NCI-H1694 (cell line): ENCODE measurements around the gene SERPINA3.
"Not testable (repeated sequence)": the region's sequence is repeated elsewhere in the genome, so short reads cannot be mapped to it uniquely, and the experiment has no call there.

Source experiments
- DNase-seq: peaks from one replicate; lab custom pipeline; 2025; lab: John Stamatoyannopoulos, UW

SERPINA3 gene

DNA sequence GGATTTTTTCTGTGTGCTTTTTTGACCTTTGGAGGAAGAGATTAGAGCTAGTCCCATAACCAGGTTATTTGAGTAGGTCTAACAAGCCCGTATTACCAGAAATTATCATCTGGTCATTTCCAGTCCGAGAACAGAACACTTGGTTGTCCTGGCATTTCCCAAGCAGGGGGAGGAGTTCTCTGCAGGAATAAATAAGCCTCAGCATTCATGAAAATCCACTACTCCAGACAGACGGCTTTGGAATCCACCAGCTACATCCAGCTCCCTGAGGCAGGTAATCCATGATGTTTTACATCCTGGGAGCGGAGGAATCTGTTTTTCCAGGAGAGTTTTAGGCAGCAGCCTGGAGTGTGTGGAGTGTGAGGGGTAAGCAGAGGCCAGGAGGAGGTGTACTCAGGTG, at the start of gene SERPINA3:
Gene SERPINA3 (plus strand): TSS at position 218 of the 400 bp plus-strand sequence. CDS start 2,051 bp downstream, outside the sequence.
- DNase-seq, result no peak

GRCh38 chr14:94562941-94563883, 49.0 kb upstream of the SERPINA3 start:
- DNase-seq, result no peak

DNA sequence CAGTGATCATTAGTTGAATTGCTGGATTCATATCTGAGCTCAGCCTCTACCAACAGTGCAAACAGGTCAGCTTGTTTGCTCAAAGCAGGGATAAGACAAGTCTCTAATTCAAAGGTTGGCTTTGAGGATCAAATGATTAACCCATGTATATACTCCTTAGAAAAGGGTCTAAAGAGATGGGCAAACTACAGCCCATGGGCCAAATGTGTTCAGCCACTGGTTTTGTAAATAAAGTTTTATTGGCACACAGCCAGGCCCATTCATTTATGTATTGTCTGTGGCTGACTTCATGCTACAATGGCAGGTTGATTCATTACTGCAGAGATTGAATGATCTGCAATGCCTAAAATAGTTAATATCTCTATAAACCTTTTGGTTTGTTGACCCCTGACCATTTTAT, 47.8 kb upstream of the SERPINA3 start:
- DNase-seq, result no peak

GRCh38 chr14:94568186-94568585, 44.0 kb upstream of the SERPINA3 start:
- DNase-seq, result no peak

GRCh38 chr14:94569381-94570001, 42.7 kb upstream of the SERPINA3 start:
- DNase-seq, result no peak

DNA sequence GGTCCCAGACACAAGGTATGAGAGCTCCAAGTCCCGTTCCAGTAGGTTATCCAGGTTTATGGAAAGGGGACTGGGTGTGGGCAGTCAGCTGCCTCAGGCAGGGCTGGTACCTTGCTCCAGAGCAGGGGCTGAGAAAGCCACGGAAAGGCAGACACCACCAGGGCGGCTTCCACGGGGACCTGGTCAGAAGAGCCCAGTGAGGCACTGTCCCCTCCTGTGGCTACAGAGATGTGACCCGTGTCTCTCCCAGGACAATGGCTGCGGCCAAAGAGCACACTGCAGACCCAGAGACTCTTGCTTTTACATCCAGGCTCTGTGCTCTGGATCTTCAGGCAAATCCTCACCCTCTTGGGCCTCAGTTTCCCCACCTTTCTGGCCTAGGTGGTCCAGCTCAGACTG, 42.2 kb upstream of the SERPINA3 start:
- DNase-seq, result no peak

DNA sequence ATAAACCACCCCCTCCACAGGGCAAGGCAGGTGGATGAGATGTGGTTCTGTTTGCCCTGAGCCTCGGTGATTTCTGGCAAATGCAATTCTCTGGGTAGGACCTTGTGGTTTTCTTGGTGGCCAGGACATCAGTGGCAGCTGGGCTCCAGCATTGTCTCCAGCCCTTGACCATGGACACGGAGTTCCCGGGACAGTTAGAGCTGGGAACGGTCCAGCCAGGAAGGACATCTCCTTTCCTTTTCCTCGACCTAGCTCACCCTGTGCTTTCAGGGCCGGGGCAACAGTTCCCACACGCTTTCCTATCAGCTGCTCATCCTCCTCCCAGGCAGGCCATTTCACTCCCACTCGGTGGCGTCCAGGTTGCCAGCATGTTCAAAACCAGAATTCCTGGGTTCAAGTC, 41.8 kb upstream of the SERPINA3 start:
- no peak for DNase-seq

GRCh38 chr14:94571395-94571794, 40.8 kb upstream of the SERPINA3 start:
- no peak for DNase-seq

GRCh38 chr14:94571950-94572349, 40.2 kb upstream of the SERPINA3 start:
- no peak for DNase-seq

- DNase-seq, result no peak
These were observed 39.4 kb upstream of the SERPINA3 start for GRCh38 chr14:94572637-94573303.

DNA sequence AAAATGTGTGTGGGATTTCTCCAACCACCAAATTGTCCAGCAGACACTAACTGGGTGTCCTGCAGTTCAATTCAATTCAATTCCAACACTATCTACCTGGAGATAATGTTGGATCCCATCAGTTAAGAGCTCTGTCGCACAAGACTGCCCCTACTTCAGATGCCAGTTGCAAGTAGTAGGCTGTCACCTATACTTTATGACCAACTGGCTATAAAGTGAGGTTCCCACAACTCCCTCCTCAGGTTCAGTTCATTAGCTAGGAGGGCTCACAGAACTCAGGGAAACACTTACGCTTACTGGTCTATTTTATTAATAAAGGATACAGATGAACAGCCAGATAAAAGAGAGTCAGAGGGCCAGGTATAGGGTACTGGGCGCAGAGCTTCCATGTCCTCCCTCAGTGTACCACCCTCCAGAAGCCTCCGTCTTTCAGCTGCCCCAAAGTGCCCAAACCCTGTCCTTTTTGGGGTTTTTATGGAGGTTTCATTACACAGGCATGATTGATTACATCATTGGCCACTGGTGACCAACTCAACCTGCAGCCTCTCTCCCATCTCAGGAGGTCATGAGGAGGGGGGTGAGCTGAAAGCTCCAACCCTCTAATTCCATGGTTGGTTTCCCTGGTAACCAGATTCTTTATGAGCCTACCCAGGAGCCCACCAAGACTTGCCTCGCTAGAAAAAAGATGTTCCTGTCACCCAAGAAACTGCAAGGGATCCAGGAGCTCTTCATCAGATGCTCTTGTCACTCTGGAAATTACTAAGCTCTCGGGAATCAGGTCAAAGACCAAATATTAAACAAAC, 38.5 kb upstream of the SERPINA3 start:
- no peak for DNase-seq

DNA sequence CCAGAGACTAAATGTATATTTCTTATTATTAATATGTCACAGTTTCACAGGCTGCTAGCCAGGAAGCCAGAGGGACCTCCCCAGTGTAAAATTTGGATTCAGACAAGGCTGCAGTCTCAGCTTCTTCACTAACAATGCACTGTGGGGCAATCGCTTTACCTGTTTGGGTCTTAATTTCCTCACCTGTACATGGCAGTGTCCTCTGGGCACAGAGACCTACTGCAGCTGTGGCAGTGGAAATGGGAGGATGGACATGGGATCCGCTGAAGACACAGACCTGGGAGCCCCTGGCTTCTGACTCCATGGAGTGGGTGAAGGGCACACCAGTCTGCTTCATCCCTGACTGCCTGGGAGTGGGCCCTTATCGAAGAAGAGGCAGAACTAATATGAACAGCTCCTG, 37.9 kb upstream of the SERPINA3 start:
- DNase-seq, result no peak

DNA sequence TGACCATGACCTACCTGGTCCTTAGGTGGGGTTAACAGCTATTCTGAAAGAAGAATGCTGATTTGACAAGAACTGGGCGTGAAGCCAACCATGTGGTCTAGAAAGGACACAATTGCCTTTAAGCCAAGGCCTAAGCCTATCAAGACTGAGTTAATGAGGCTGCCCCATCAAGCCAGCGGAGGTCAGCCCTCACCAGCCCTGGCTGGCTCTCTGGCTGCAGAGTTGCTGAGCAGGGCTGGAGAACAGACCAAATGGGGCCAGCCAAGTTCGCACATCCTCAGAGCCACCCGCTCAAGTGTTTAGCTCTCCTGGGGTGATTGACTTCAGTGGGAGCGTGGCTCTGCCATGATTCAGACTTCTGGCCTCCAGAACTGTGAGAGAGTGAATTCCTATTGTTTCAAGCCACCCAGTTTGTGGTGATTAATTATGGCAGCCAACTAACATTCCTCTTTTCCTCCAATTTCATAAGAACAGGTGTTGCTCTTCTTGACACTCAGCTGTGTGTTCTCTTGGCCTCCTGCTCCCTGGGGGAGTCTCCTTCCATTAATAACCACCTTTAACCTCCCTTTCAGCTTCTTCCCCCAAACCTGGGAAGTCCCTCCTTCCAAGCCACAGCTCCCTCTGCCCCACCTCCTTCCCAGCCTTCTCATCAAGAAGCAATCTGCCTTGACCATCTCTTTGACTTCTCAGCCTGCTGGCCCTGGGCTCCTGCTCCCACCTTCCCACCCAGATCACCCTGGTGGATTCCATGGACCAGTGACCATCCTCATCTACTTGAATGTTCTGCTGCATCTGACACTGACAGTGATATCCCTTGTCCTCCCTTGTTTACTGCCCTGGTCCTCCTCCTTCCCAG, 36.2 kb upstream of the SERPINA3 start:
- DNase-seq, result no peak

DNA sequence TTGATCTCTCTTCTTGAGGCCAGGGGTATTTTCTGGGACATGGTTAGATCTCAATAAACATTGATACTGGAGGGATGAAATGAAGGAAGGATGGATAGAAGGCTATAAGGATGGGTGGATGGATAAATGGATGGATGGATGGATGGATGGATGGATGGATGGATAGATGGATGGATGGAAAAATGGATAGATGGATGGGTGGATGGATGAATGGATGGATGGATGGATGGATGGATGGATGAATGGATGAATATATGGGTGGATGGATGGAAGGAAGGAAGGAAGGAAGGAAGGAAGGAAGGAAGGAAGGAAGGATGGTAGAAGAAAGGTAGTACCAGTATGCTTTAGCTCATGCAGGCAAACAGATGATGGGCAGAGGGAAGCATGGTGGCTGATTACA, 34.7 kb upstream of the SERPINA3 start:
- not testable (repeated sequence) for DNase-seq

DNA sequence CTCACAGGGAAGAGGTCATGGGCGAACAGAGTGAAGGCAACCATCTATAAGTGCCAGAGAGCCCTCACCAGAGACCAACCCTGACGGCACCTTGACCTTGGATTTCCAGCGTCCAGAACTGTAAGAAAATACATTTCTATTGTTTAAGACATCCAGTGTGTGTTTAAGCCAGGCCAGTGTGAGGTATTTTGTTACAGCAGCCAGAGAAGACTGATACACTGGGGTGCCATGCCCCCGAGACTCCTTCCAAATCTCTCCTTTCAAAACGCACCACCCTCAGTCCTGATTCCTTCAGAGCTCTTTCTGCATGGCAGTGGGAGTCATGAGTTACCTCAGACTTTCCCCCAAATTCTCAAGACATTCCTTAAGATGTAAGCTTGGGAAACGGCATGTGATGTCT, 33.5 kb upstream of the SERPINA3 start:
- DNase-seq, result no peak

DNA sequence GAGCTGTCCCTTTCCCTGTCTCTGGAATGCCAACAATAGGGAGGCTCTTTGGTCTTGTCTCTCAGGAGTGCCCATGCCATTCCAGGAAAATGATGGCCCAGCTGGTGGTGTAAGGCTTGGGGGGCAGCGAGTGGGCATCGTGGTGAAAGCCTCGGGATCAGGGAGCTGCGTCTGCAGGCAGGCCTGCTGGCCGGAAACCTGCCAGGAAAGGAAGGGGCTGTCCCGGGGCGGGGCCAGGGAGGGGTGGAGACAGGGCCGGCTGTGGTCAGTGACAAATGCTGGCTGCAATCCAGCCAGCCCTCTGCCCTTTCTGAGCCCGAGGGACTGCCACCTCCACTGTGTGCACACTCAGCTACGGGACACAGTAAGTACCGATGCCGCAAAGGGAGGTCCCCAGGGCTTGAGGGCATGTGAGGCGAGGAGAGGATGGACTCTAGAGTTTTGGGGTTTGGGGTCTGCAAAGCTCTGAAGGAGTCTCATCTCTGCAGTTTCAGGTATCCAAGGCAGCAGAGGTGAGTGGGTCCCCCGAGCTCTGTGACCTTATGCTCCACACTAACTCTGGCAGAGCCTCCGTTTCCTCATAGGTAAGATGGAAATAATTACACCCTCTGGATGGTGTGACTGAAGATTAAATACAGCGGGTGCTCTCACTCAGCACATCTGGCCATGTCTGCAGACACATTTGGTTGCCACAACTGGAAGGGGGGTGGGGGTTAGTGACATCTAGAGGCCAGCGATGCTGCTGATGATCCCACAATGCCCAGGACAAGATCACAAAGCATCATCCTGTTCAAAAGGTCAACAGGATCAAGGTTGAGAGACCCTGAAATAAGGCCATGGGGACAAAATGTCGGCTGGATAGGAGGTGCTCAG, 30.8 kb upstream of the SERPINA3 start, which contains the start of gene SERPINA5:
Gene SERPINA5 (plus strand): TSS at position 300 of the 873 bp plus-strand sequence. CDS start 5,937 bp downstream, outside the sequence.
- DNase-seq, result no peak

DNA sequence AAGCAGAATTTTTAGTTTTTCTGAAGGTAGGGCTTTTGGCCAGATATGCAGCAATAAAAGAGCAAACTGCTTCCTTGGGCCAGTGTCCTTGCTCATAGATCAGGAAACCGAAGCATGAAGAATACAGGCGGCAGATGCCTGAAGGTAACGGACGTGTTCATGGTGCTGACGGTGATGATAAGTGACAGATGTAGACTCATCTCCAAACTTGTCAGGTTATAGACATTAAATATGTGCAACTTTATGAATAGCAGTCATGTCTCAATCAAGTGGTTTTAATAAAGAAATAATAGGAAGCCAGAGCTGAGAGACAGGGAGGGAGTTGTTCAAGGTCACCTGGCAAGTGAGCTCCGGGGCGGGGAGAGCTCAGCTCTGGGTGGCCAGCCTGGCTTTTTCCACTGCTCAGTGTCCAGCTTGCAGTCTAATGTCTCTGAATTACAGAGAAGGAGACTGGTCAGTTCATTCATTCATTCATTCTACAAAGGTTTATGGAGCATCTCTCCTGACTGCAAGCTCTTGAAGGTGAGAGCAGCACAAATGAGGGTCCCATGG, 29.9 kb upstream of the SERPINA3 start:
- no peak for DNase-seq

DNA sequence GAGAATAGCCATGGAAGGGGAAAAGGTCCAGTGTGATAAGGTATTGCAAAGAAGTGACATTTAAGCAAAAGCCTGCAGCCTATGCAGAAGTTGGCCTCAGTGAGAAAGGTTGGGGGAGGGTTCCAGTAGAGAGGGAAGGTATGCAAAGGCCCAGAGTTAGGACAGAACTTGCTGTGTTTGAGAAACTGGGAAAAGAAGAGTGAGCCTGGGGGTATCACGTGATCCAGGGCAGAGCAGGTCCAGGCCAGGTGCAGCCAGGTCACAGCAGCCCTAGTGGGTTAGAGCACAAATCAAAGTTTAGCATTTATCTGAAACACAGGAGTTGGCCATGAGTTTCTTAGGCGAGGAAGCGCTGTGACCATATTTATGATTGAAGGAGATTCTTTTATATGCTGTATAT, 29.3 kb upstream of the SERPINA3 start:
- DNase-seq, result no peak

DNA sequence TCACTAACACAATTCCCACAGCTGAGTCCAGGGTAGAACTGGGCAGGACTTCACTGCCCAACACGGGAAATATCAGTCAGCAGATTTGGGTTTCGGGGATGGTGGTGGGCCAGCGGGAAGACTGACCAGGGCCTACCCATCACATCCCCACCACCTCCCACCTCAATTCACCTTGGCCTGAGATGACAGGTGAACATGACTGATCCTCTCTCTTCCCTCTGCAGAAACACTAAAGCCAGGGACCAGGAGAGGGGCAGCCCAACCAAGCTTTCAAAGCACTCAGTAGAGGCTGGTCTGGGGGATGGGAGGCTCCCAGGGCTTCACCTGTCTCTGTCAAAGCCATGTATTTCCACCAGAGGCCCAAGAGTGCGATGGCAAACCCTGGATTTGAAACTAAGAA, 28.6 kb upstream of the SERPINA3 start:
- DNase-seq, result no peak
